SK-N-SH (cell line): ENCODE measurements around the gene KCNJ11.

Experiments
- CTCF ChIP-seq: fragments of 200-600 bp; sonication (generic); IDR thresholded peaks from 2 replicates; pipeline ENCODE4 v1.6.1; 2017; ENCODE audit warnings: antibody characterized with exemption, mild to moderate bottlenecking, moderate library complexity
- POLR2AphosphoS5 ChIP-seq: IDR thresholded peaks from 2 replicates; pipeline ENCODE4 v1.6.1; 2012; ENCODE audit warnings: low read depth, low read length

- TF ChIP-seq POLR2AphosphoS5 (no peak), CTCF (no peak)
Measured at GRCh38 chr11:17416492-17416891, 28.0 kb upstream of the KCNJ11 start.
